ENCODE data around the gene HABP4.

The HABP4 gene

GRCh38 chr9:96460882-96461281 is 10.9 kb downstream of the HABP4 start:
- no peak overlapping the region for H3K4me3 ChIP-seq (ENCODE audit: low read depth, low read length)
- no peak for TF ChIP-seq CTCF (IDR thresholded peaks at IDR 0.05; ENCODE audit: low read depth, low read length)

GRCh38 chr9:96461336-96461735 is 11.4 kb downstream of the HABP4 start:
- TF ChIP-seq CTCF (IDR thresholded peaks at IDR 0.05; ENCODE audit: low read depth, low read length): no peak
- no peak overlapping the region for H3K4me3 ChIP-seq (ENCODE audit: low read depth, low read length)

- H3K4me3 ChIP-seq (ENCODE audit: low read depth, low read length): no peak overlapping the region
- TF ChIP-seq CTCF (IDR thresholded peaks at IDR 0.05; ENCODE audit: low read depth, low read length): no peak
Measured at GRCh38 chr9:96462541-96462940, 12.6 kb downstream of the HABP4 start.

- H3K4me3 ChIP-seq (ENCODE audit: low read depth, low read length): no peak overlapping the region
- no peak for TF ChIP-seq CTCF (IDR thresholded peaks at IDR 0.05; ENCODE audit: low read depth, low read length)
Measured at GRCh38 chr9:96464426-96464825, 14.5 kb downstream of the HABP4 start.

- no peak for TF ChIP-seq CTCF (IDR thresholded peaks at IDR 0.05; ENCODE audit: low read depth, low read length)
- no peak overlapping the region for H3K4me3 ChIP-seq (ENCODE audit: low read depth, low read length)
Measured at GRCh38 chr9:96467784-96468183, 17.8 kb downstream of the HABP4 start.

GRCh38 chr9:96476013-96476412 is 26.0 kb downstream of the HABP4 start:
- TF ChIP-seq CTCF (IDR thresholded peaks at IDR 0.05; ENCODE audit: low read depth, low read length): no peak
- no peak overlapping the region for H3K4me3 ChIP-seq (ENCODE audit: low read depth, low read length)

- H3K4me3 ChIP-seq (ENCODE audit: low read depth, low read length): no peak overlapping the region
- no peak for TF ChIP-seq CTCF (IDR thresholded peaks at IDR 0.05; ENCODE audit: low read depth, low read length)
Measured at GRCh38 chr9:96476591-96476990, 26.6 kb downstream of the HABP4 start.

Data from WI38 (cell line).